HepG2 (cell line): ENCODE data around the gene ASPM. TPM values are rescaled to one million over a fixed set of nuclear protein-coding genes. Genes with fewer than 3 reads are reported as not detected.
A peak's percentile ranks its signal among the peaks of the same experiment; 100 is the strongest.

Experiments used
- ATM ChIP-seq: fragments of 450-650 bp; IDR thresholded peaks from 2 replicates; pipeline ENCODE4 v1.7.1; 2017; ENCODE audit warnings: mild to moderate bottlenecking, borderline replicate concordance
- ELF4 ChIP-seq: sonication (generic); formaldehyde crosslinking; IDR thresholded peaks from 2 replicates; pipeline ENCODE4 v1.5.0; 2020; ENCODE audit warnings: missing genetic modification reagents, mild to moderate bottlenecking, moderate library complexity, borderline replicate concordance
- FOXA1 ChIP-seq, 2 experiments: fragments of 450-650 bp in 1 of 2; sonication (generic) in 1 of 2; formaldehyde crosslinking in 1 of 2; IDR thresholded peaks; 2 replicates each; pipeline versions ENCODE4 v1.4.0 to v1.6.1; 2016 to 2020; ENCODE audit warnings: missing genetic modification reagents in 1 of 2
- HOXD1 ChIP-seq: sonication (generic); formaldehyde crosslinking; IDR thresholded peaks from 2 replicates; pipeline ENCODE4 v1.5.0; 2020; ENCODE audit warnings: missing genetic modification reagents
- JUND ChIP-seq: sonication (generic); formaldehyde crosslinking; IDR thresholded peaks from 2 replicates; pipeline ENCODE4 v1.8.0; 2022; ENCODE audit warnings: mild to moderate bottlenecking, missing genetic modification reagents
- MBNL3 ChIP-seq: fragments of 250-450 bp; sonication (Bioruptor Pico); conservative IDR thresholded peaks from 2 replicates; pipeline ENCODE4 v1.8.0; 2022; ENCODE audit warnings: mild to moderate bottlenecking, inconsistent platforms
- MEIS2 ChIP-seq: sonication (generic); formaldehyde crosslinking; IDR thresholded peaks from 2 replicates; pipeline ENCODE4 v1.9.0; 2021; ENCODE audit warnings: mild to moderate bottlenecking, missing genetic modification reagents
- MXI1 ChIP-seq: IDR thresholded peaks from 3 replicates; pipeline ENCODE4 v1.6.1; 2012; ENCODE audit warnings: low read depth, low read length, inconsistent platforms, borderline replicate concordance
- RELA ChIP-seq: sonication (generic); formaldehyde crosslinking; IDR thresholded peaks from 2 replicates; pipeline ENCODE4 v1.4.0; 2020; ENCODE audit warnings: missing genetic modification reagents
- SOX13 ChIP-seq, 3 experiments: fragments of 450-650 bp in 1 of 3; sonication (generic) in 1 of 3; formaldehyde crosslinking in 1 of 3; IDR thresholded peaks in 2 of 3; conservative IDR thresholded peaks in 1 of 3; 2 replicates each; pipeline versions ENCODE4 v1.5.0 to v1.6.1; 2016 to 2020; ENCODE audit warnings: antibody characterized with exemption in 1 of 3, mild to moderate bottlenecking in 1 of 3, missing compliant biosample characterization in 1 of 3, missing genetic modification reagents in 1 of 3, moderate library complexity in 1 of 3
- THAP11 ChIP-seq: IDR thresholded peaks from 2 replicates; pipeline ENCODE4 v1.6.1; 2016; ENCODE audit warnings: missing biosample characterization, missing genetic modification reagents
- ZMYM2 ChIP-seq: sonication (generic); formaldehyde crosslinking; IDR thresholded peaks from 2 replicates; pipeline ENCODE4 v1.8.0; 2022; ENCODE audit warnings: mild to moderate bottlenecking, missing genetic modification reagents
- ZNF230 ChIP-seq: sonication (generic); formaldehyde crosslinking; IDR thresholded peaks from 2 replicates; pipeline ENCODE4 v1.4.0; 2020; ENCODE audit warnings: mild to moderate bottlenecking, missing genetic modification reagents
- ZZZ3 ChIP-seq: sonication (generic); formaldehyde crosslinking; IDR thresholded peaks from 2 replicates; pipeline ENCODE4 v1.4.0; 2020; ENCODE audit warnings: missing genetic modification reagents, mild to moderate bottlenecking, borderline replicate concordance
- polyA plus RNA-seq, 8 experiments: library from polyadenylated mRNA; depleted of rRNA in 3 of 8; stranded (reverse) in 7 of 8; unstranded in 1 of 8; fragments of >200 nt; fragmentation: Illumina TruSeq in 4 of 8; extraction: Trizol in 4 of 8; gene quantifications; 2 replicates each; pipeline versions ENCODE4 v1.2.1 to v1.2.3, GENCODE V29; 2011 to 2016; ENCODE audit warnings: low read depth in 4 of 8, missing spikeins in 1 of 8, mixed read lengths in 1 of 8; ENCODE audit not compliant: insufficient read depth in 1 of 8
- total RNA-seq, 5 experiments: library from RNA; depleted of rRNA; stranded (reverse); fragments of >200 nt; fragmentation: Illumina TruSeq; extraction: Trizol; gene quantifications; 2 replicates each; pipeline ENCODE4 v1.2.3, GENCODE V29; 2016; ENCODE audit warnings: low read depth in 1 of 5
- TF ChIP-seq, protein P1 (sequence below): sonication (generic); formaldehyde crosslinking; IDR thresholded peaks from 2 replicates; pipeline ENCODE4 v1.4.0; 2020; ENCODE audit warnings: missing genetic modification reagents
- TF ChIP-seq, protein P2 (sequence below): sonication (generic); formaldehyde crosslinking; IDR thresholded peaks from 2 replicates; pipeline ENCODE4 v1.9.0; 2021; ENCODE audit warnings: missing genetic modification reagents, borderline replicate concordance
- TF ChIP-seq, protein P3 (sequence below): sonication (generic); IDR thresholded peaks from 2 replicates; pipeline ENCODE4 v1.6.1; 2016; ENCODE audit warnings: low read depth, borderline replicate concordance
- TF ChIP-seq, protein P4 (sequence below), 2 experiments: sonication (generic) in 1 of 2; formaldehyde crosslinking in 1 of 2; IDR thresholded peaks; 2 replicates each; pipeline versions ENCODE4 v1.4.0 to v1.6.1; 2018 to 2020; ENCODE audit warnings: missing genetic modification reagents in 2 of 2, borderline replicate concordance in 1 of 2, low read depth in 1 of 2, mild to moderate bottlenecking in 1 of 2, missing biosample characterization in 1 of 2
- TF ChIP-seq, protein P5 (sequence below): IDR thresholded peaks from 2 replicates; pipeline ENCODE4 v1.6.1; 2016; ENCODE audit warnings: mild to moderate bottlenecking
- TF ChIP-seq, protein P6 (sequence below): sonication (generic); formaldehyde crosslinking; IDR thresholded peaks from 2 replicates; pipeline ENCODE4 v1.8.1; 2023; ENCODE audit warnings: missing genetic modification reagents, inconsistent platforms, borderline replicate concordance

The ASPM gene
- total and polyA plus RNA-seq, 2 of the 13 experiments (the other 11 are each of a cell fraction or from before 2014, with no cell fraction given) = 7.7 to 29.1 TPM

GRCh38 chr1:197067457-197067818, 79.0 kb downstream of the ASPM start (continued):
- TF ChIP-seq, protein P1, sequence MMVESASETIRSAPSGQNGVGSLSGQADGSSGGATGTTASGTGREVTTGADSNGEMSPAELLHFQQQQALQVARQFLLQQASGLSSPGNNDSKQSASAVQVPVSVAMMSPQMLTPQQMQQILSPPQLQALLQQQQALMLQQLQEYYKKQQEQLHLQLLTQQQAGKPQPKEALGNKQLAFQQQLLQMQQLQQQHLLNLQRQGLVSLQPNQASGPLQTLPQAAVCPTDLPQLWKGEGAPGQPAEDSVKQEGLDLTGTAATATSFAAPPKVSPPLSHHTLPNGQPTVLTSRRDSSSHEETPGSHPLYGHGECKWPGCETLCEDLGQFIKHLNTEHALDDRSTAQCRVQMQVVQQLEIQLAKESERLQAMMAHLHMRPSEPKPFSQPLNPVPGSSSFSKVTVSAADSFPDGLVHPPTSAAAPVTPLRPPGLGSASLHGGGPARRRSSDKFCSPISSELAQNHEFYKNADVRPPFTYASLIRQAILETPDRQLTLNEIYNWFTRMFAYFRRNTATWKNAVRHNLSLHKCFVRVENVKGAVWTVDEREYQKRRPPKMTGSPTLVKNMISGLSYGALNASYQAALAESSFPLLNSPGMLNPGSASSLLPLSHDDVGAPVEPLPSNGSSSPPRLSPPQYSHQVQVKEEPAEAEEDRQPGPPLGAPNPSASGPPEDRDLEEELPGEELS (CRISPR knock-in tag) = no peak
- TF ChIP-seq ZNF230 (CRISPR knock-in tag) (no peak), MXI1 (no peak), MBNL3 (CRISPR knock-in tag) (no peak), ATM (no peak), RELA (CRISPR knock-in tag) (no peak), JUND (CRISPR knock-in tag) (no peak), ELF4 (CRISPR knock-in tag) (no peak), MEIS2 (CRISPR knock-in tag) (no peak), FOXA1 (IDR thresholded peaks at IDR 0.05) (no peak), FOXA1 (CRISPR knock-in tag; IDR thresholded peaks at IDR 0.05) (no peak), SOX13 (IDR thresholded peaks at IDR 0.05) (no peak), SOX13 (CRISPR knock-in tag; conservative IDR thresholded peaks at IDR 0.05 in 1 of 2, IDR thresholded peaks at IDR 0.05 in 1 of 2) (peak in 1 of 2 experiments; percentile 48; a peak in 1 of 4 replicates), HOXD1 (no peak), ZZZ3 (CRISPR knock-in tag) (no peak), THAP11 (CRISPR knock-in tag) (0 out of 2 replicates have a peak, but pooled peaks have one; percentile 35), ZMYM2 (CRISPR knock-in tag) (no peak)
- TF ChIP-seq, protein P2, sequence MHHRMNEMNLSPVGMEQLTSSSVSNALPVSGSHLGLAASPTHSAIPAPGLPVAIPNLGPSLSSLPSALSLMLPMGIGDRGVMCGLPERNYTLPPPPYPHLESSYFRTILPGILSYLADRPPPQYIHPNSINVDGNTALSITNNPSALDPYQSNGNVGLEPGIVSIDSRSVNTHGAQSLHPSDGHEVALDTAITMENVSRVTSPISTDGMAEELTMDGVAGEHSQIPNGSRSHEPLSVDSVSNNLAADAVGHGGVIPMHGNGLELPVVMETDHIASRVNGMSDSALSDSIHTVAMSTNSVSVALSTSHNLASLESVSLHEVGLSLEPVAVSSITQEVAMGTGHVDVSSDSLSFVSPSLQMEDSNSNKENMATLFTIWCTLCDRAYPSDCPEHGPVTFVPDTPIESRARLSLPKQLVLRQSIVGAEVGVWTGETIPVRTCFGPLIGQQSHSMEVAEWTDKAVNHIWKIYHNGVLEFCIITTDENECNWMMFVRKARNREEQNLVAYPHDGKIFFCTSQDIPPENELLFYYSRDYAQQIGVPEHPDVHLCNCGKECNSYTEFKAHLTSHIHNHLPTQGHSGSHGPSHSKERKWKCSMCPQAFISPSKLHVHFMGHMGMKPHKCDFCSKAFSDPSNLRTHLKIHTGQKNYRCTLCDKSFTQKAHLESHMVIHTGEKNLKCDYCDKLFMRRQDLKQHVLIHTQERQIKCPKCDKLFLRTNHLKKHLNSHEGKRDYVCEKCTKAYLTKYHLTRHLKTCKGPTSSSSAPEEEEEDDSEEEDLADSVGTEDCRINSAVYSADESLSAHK (CRISPR knock-in tag) = no peak
- TF ChIP-seq, protein P3, sequence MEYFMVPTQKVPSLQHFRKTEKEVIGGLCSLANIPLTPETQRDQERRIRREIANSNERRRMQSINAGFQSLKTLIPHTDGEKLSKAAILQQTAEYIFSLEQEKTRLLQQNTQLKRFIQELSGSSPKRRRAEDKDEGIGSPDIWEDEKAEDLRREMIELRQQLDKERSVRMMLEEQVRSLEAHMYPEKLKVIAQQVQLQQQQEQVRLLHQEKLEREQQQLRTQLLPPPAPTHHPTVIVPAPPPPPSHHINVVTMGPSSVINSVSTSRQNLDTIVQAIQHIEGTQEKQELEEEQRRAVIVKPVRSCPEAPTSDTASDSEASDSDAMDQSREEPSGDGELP = no peak
- TF ChIP-seq, protein P4, sequence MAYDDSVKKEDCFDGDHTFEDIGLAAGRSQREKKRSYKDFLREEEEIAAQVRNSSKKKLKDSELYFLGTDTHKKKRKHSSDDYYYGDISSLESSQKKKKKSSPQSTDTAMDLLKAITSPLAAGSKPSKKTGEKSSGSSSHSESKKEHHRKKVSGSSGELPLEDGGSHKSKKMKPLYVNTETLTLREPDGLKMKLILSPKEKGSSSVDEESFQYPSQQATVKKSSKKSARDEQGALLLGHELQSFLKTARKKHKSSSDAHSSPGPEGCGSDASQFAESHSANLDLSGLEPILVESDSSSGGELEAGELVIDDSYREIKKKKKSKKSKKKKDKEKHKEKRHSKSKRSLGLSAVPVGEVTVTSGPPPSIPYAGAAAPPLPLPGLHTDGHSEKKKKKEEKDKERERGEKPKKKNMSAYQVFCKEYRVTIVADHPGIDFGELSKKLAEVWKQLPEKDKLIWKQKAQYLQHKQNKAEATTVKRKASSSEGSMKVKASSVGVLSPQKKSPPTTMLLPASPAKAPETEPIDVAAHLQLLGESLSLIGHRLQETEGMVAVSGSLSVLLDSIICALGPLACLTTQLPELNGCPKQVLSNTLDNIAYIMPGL (CRISPR knock-in tag; IDR thresholded peaks at IDR 0.05; ENCODE audit: borderline replicate concordance in 1 of 2, low read depth in 1 of 2) = no peak
- TF ChIP-seq, protein P5, sequence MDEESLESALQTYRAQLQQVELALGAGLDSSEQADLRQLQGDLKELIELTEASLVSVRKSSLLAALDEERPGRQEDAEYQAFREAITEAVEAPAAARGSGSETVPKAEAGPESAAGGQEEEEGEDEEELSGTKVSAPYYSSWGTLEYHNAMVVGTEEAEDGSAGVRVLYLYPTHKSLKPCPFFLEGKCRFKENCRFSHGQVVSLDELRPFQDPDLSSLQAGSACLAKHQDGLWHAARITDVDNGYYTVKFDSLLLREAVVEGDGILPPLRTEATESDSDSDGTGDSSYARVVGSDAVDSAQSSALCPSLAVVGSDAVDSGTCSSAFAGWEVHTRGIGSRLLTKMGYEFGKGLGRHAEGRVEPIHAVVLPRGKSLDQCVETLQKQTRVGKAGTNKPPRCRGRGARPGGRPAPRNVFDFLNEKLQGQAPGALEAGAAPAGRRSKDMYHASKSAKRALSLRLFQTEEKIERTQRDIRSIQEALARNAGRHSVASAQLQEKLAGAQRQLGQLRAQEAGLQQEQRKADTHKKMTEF (CRISPR knock-in tag) = peak; percentile 37; the same call in 1 of the 2 replicates
- TF ChIP-seq, protein P6, sequence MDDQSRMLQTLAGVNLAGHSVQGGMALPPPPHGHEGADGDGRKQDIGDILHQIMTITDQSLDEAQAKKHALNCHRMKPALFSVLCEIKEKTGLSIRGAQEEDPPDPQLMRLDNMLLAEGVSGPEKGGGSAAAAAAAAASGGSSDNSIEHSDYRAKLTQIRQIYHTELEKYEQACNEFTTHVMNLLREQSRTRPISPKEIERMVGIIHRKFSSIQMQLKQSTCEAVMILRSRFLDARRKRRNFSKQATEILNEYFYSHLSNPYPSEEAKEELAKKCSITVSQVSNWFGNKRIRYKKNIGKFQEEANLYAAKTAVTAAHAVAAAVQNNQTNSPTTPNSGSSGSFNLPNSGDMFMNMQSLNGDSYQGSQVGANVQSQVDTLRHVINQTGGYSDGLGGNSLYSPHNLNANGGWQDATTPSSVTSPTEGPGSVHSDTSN (CRISPR knock-in tag) = no peak
